ENCODE results near the gene FGD3.

FGD3 gene

GRCh38 chr9:92960561-92961290 is 13.4 kb downstream of the FGD3 start:
- DNase-seq = no peak

GRCh38 chr9:92961627-92962302 is 14.4 kb downstream of the FGD3 start:
- no peak for DNase-seq

- no peak for DNase-seq
Measured at GRCh38 chr9:92962303-92962649, 15.0 kb downstream of the FGD3 start.

- no peak for DNase-seq
Measured at GRCh38 chr9:92962846-92963245, 15.5 kb downstream of the FGD3 start.

GRCh38 chr9:92963831-92964606 is 16.7 kb downstream of the FGD3 start:
- no peak for DNase-seq

GRCh38 chr9:92964607-92965060 is 17.3 kb downstream of the FGD3 start:
- no peak for DNase-seq

GRCh38 chr9:92965061-92965758 is 17.9 kb downstream of the FGD3 start:
- no peak for DNase-seq

GRCh38 chr9:92965759-92966517 is 18.6 kb downstream of the FGD3 start:
- DNase-seq = no peak

GRCh38 chr9:92966518-92966800 is 19.1 kb downstream of the FGD3 start:
- DNase-seq = no peak

GRCh38 chr9:92968081-92968480 is 20.8 kb downstream of the FGD3 start:
- no peak for DNase-seq

GRCh38 chr9:92969516-92970466 is 22.5 kb downstream of the FGD3 start:
- DNase-seq = no peak

- no peak for DNase-seq
Measured at GRCh38 chr9:92970467-92970923, 23.2 kb downstream of the FGD3 start.

GRCh38 chr9:92971121-92971520 is 23.8 kb downstream of the FGD3 start:
- no peak for DNase-seq

GRCh38 chr9:92971776-92972175 is 24.5 kb downstream of the FGD3 start:
- no peak for DNase-seq

GRCh38 chr9:92973700-92974099 is 26.4 kb downstream of the FGD3 start:
- DNase-seq = no peak

- no peak for DNase-seq
Measured at GRCh38 chr9:92974161-92974661, 26.9 kb downstream of the FGD3 start.

- DNase-seq = no peak
Measured at GRCh38 chr9:92974761-92975755, 27.7 kb downstream of the FGD3 start.

GRCh38 chr9:92976431-92976830 is 29.1 kb downstream of the FGD3 start:
- DNase-seq = no peak

- DNase-seq = no peak
Measured at GRCh38 chr9:92977279-92977678, 30.0 kb downstream of the FGD3 start.

GRCh38 chr9:92978345-92978875 is 31.1 kb downstream of the FGD3 start:
- no peak for DNase-seq

Measured in NCI-H446 treated with DMSO at 0.1 percent for 48 hours (cell line).